ACHN (cell line): Measurements from ENCODE around the gene ERGIC3.
"Not testable (repeated sequence)": the region's sequence is repeated elsewhere in the genome, so short reads cannot be mapped to it uniquely, and the experiment has no call there.

Source experiments
- DNase-seq: peaks from one replicate; pipeline ENCODE4 v3.0.0-alpha.2; 2015
- in situ Hi-C: cut with HindIII; loops from 2 replicates; pipeline ENCODE4 v1.10.0; 2017; ENCODE audit warnings: low sequenced_read_pairs, low pct_ligation_motif_present, low pct_unique_long_range_greater_than_20kb

ERGIC3 gene

GRCh38 chr20:35515949-35516645 is 25.8 kb upstream of the ERGIC3 start:
- peak; percentile 80 for DNase-seq
- in situ Hi-C loops = no loop called here

GRCh38 chr20:35517125-35517524 is 24.8 kb upstream of the ERGIC3 start:
- no peak for DNase-seq
- in situ Hi-C loops = no loop called here

GRCh38 chr20:35517767-35518166 is 24.1 kb upstream of the ERGIC3 start:
- DNase-seq, in situ Hi-C loops: not testable (repeated sequence)

- in situ Hi-C loops = no loop called here
- DNase-seq = no peak
These were observed 22.9 kb upstream of the ERGIC3 start for GRCh38 chr20:35518955-35519354.

- in situ Hi-C loops = no loop called here
- peak; percentile 31 for DNase-seq
These were observed 18.5 kb upstream of the ERGIC3 start for GRCh38 chr20:35523298-35523888.

GRCh38 chr20:35525639-35526038 is 16.2 kb upstream of the ERGIC3 start:
- DNase-seq = no peak
- in situ Hi-C loops = no loop called here

- no peak for DNase-seq
- in situ Hi-C loops = no loop called here
These were observed 14.6 kb upstream of the ERGIC3 start for GRCh38 chr20:35527122-35527769.

GRCh38 chr20:35529552-35529951 is 12.3 kb upstream of the ERGIC3 start, which contains the start of gene C20orf173:
Gene C20orf173, minus strand, starts transcription at chr20:35529652. Its CDS starts 279 bp downstream, at chr20:35529373.
- in situ Hi-C loops = no loop called here
- no peak for DNase-seq

- in situ Hi-C loops = no loop called here
- no peak for DNase-seq
These were observed 2.1 kb upstream of the ERGIC3 start for GRCh38 chr20:35539756-35540212.

- in situ Hi-C loops = no loop called here
These were observed 628 bp upstream of the ERGIC3 start for GRCh38 chr20:35541118-35541782.

GRCh38 chr20:35542990-35543389 is 1.1 kb downstream of the ERGIC3 start:
- in situ Hi-C loops = no loop called here
- DNase-seq = no peak

More at GRCh38 chr20:35541118-35541782, 628 bp upstream of the ERGIC3 start:
- no peak for DNase-seq

GRCh38 chr20:35544436-35544835 is 2.6 kb downstream of the ERGIC3 start:
- in situ Hi-C loops = no loop called here
- no peak for DNase-seq

GRCh38 chr20:35544941-35545340 is 3.1 kb downstream of the ERGIC3 start:
- in situ Hi-C loops = not testable (repeated sequence)
- DNase-seq = peak; percentile 73

GRCh38 chr20:35546127-35546526 is 4.2 kb downstream of the ERGIC3 start:
- in situ Hi-C loops = no loop called here
- DNase-seq = no peak

GRCh38 chr20:35547329-35547728 is 5.5 kb downstream of the ERGIC3 start:
- in situ Hi-C loops = no loop called here
- DNase-seq = no peak

- DNase-seq = no peak
These were observed 9.6 kb downstream of the ERGIC3 start for GRCh38 chr20:35551503-35551902.

GRCh38 chr20:35552914-35553313 is 11.0 kb downstream of the ERGIC3 start:
- no peak for DNase-seq
- in situ Hi-C loops = no loop called here

More at GRCh38 chr20:35551503-35551902, 9.6 kb downstream of the ERGIC3 start:
- in situ Hi-C loops = no loop called here

- DNase-seq, in situ Hi-C loops: not testable (repeated sequence)
These were observed 13.6 kb downstream of the ERGIC3 start for GRCh38 chr20:35555461-35555860.
